ENCODE measurements around the gene GTPBP2.

GRCh38 chr6:43604174-43604573 lies 24.9 kb downstream of the GTPBP2 start:
- TF ChIP-seq RCOR1 (IDR thresholded peaks at IDR 0.05; ENCODE audit: low read length) = no peak
- TF ChIP-seq CTCF (IDR thresholded peaks at IDR 0.05) = no peak
- no peak for TF ChIP-seq MXI1 (IDR thresholded peaks at IDR 0.05; ENCODE audit: low read depth, low read length)
- TF ChIP-seq CHD2 (IDR thresholded peaks at IDR 0.05; ENCODE audit: low read length, partially characterized antibody) = no peak
- no peak for TF ChIP-seq RAD21 (IDR thresholded peaks at IDR 0.05; ENCODE audit: low read length)
- TF ChIP-seq NRF1 (IDR thresholded peaks at IDR 0.05; ENCODE audit: low read depth, low read length) = no peak
- TF ChIP-seq TEAD4 (IDR thresholded peaks at IDR 0.05; ENCODE audit: borderline replicate concordance, insufficient read depth) = no peak
- TF ChIP-seq EZH2phosphoT487 (IDR thresholded peaks at IDR 0.05; ENCODE audit: borderline replicate concordance, low read depth) = no peak
- TF ChIP-seq EP300 (IDR thresholded peaks at IDR 0.05; ENCODE audit: borderline replicate concordance in 1 of 2, low read depth in 1 of 2, low read length in 1 of 2) = no peak
- TF ChIP-seq ELF1 (IDR thresholded peaks at IDR 0.05) = no peak
- no peak for TF ChIP-seq USF2 (IDR thresholded peaks at IDR 0.05; ENCODE audit: borderline replicate concordance, low read depth, low read length)

All from SK-N-SH (cell line).